Stimulated activated naive CD4-positive, alpha-beta T cell (primary cell): Measurements from ENCODE around the gene CCND2.

Experiments
- DNase-seq, 6 experiments: peaks; one replicate each; lab custom pipeline; 2025; lab: John Stamatoyannopoulos, UW

CCND2 gene

DNA sequence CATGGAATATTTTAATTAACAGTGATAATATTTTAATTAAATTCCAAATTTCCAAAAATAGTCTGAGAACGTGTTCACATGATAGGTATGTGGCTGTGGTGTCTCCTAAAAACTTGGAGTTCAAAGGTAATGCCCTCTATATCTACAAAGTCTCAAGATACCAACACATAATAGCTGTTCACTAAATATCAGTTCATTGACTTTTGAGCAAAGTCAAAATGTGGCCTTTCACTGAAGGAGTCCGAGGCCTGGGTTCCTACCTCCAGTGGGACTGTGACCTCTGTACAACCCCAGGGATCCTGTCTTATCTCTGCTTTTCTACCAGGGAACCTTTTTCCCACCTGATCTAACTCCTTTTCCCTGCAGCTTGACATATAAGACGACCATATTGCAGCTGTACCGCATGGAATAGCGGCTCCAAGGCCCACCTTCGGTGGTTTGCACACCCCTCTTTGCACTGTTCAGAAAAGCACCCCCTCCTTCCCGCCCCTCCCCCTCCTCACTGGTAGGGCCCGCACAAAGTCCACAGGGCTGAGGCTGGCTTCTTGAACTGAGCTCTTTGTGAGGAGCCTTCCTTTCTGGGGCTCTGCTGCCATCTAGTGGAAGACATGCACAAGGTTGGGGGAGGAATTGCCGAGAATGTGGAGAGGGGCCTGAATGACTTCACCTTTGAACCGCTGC is 3.1 kb downstream of the CCND2 start:
- DNase-seq: peak; percentile 64 to 89 (median 84)

DNA sequence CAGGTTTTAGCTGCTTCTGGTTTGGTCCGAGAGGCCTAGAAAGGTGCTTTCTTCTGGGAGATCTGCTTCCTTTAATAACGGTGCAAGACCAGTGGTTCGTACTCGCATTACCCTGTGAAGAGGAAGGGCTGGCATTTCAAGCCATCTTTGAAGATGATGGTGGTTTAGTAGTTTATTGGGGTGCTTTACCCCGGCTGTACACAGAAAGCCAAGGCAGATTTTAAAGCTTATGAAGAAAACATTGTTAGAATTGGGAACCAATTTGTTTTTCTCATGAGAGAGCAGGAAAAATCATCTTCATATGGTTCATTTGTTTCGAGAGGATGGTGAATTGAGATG is 3.6 kb downstream of the CCND2 start:
- DNase-seq: no peak

DNA sequence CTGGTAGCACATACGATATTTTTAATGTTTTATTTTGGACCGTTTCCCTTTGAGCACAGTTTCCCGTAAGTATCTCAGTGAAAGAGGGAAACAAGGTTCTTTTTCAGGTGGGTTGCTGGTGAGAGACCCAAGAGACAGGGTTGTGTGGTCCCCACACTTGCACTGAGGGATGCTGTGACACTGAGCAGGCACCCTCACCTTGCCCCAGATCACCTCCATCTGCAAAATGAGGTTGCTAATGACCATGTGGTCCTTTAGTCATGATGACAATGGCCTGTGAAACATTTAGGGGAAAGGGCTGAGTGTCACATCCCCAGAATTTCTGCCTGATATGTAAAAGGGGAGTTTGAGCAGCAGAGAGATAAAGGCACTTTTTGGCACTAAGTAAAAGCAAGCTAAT is 4.3 kb downstream of the CCND2 start:
- DNase-seq: no peak

DNA sequence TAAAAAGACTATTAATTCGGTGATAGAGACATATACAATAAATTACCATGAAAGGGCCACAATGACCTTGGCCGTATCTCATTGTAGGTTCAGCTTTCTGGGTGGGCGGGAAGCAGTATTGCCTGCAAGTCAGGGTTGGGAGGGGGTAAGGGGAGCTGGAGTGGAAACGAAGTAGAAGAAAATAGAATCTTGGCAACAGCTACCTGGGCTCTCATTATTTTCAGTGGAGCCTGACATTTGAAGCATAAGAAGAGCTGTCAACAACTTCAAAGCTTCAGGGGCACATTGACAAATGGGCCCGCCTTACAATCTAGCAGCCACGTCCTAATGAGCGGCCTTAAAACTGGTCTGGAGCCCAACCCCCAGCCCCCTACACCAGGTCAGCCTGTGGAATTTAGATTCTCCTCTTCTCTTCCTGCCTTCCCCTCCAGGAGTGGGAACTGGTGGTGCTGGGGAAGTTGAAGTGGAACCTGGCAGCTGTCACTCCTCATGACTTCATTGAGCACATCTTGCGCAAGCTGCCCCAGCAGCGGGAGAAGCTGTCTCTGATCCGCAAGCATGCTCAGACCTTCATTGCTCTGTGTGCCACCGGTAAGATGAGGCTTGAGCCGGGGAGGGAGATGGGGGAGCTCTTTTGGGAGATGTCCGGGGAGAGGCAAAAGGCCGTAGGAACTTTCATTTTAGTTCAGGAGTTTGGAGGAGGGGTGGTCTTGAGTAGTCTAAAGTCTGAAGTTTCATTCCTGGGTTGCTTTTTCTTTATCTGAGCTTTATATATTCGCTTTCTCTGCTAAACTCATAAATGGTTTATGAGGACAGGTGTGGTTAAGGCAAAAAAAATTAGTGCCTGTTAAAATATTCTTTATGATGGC is 5.0 kb downstream of the CCND2 start:
- no peak for DNase-seq

DNA sequence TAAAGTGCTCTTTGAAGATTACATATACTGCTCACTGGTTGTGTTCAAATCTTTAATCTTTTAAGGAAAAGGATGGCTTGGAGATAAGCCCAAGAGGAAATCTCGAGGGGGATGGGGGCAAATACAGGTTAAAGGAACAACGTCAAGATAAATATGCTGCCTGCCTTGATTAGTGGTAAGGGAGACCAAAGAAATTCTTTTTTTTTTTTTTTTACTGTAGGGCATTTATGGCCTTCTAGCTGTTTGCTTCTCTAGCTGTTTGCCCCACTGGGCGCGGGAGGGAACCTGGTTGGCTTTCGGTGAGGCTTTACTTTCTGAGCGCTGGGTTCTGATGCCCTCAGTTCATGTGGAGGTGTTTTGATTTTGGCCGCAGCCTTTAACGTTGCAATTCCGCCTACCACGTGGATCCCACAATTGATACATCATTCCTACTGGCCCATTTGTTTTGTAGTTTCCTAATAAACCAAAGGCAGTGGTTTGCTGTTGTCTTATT is 5.7 kb downstream of the CCND2 start:
- no peak for DNase-seq

DNA sequence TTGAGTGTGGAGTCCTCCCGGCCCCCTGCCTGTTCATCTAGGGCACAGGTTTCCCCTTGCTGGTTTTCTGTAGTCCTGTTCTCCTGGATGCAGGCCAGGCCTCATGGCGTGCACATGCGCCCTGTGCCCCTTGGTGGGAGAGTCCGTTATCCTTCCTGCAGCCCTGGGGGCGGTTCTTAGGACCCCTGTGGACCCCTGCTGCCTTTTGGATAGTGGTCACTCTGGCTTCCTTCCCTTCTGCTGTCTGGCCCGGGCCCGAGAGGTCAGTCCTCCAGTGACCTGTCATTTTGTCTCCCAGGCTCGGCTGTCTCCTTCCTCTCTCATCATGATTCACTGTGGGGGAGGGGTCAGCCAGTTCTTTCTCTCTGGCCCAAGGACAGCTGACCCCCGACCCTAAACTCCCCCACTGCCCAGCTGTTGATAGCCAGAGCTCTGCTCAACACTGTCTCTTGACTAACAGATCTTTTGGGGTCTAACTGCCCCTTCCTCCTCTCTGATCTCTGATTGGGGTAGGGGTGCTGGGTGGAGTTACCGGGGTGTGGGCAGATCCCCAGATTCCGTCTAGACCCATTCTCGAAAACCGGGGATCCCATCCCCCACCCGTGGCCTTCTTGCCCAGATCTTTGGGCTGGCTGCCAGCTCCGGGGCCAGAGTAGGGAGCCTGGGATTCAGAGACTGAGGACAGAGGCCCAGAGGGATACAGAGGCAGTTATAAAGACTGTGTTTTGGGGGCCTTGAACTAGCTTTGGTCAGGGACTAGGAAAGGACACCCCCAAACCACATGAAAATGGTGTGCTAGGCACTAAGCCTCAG is 7.0 kb downstream of the CCND2 start:
- DNase-seq: no peak

DNA sequence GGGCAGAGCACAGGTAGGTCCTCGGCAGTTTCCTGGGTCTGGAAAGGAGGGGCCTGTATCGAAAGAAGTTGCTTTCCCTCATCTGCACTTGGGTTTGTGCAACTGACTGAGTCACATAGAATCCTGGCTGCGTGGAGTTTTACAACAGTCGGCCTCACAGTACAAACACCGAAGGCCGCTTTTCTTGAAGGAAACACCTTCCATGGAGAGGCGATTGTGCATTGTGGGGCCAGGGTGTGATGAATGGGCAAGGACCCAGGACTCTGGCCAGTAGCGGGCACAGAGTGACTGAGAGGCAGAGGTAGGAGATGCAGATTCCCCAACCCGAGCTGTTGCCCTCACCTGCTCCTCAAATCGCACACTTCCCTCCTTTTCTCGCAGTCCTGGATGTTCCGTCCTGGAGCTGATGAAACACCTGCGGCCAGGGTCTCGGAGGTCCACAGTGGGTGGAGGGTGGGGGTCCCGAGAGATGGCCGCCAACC is 7.7 kb downstream of the CCND2 start:
- no peak for DNase-seq

DNA sequence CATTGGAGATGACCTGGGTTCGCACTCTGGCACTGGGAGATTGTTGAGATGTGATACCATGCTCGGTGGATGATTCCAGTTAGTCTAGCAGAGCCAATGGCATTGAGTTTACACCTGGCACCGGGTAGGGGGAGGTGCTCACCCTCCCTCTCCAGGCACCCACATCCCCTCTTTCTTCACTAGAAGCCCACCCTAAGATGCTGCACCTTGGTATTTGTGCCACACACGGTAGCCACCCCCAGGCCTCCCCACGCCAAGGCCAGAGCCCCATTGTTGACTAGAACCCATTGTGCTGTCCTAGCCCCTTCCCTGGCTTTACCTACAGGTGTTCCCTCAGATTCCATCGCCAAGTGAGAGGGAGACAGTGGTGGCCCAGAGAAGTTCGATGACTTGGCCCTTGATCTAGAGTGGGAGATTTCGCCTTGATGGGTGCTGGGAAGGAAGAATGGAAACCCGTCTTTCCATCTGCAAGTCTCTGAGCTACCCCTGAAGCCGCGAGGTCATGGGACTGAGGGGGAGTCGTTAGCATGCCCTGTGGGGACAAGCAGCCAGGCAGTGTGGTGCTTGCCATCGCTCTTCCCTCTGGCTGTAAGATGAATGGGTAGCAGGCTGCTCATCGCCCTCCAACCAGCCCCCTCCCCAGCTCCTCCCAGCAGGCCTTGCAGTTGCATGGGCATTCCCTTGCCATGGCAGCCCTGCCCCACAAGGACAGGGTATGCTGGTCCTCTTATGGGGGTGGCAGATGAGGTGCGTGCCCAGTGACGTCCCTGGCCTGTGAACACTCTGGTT is 8.7 kb downstream of the CCND2 start:
- no peak for DNase-seq

DNA sequence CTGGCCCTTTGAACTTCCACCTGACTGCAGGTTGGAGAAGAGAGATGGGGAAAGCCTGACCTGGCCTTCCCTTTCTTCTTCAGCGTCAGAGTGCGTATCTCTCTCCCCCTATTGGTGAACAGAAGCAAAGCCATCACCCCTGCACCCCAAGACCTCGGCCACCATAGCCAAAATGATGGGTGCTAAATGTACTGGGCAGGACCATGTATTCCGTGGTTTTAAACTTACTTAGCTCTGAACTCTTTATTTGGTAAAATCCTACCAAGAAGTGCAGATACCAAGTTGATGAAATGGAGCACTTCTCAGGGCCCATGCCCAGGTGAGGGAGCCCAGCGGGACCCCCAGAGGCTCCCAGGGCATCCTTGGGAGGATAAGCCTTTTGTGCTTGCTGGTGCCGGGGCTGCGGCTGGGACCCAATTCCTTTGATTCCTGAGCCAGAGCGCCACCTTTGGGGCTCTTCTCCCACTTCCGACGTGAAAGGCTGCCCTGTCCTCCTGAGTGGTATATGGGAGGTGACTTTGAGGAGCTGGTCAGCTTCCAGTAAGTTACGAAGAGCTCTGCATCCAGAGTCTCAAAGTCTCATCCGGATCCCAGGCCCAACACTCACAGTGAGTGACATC is 9.4 kb downstream of the CCND2 start:
- no peak for DNase-seq

DNA sequence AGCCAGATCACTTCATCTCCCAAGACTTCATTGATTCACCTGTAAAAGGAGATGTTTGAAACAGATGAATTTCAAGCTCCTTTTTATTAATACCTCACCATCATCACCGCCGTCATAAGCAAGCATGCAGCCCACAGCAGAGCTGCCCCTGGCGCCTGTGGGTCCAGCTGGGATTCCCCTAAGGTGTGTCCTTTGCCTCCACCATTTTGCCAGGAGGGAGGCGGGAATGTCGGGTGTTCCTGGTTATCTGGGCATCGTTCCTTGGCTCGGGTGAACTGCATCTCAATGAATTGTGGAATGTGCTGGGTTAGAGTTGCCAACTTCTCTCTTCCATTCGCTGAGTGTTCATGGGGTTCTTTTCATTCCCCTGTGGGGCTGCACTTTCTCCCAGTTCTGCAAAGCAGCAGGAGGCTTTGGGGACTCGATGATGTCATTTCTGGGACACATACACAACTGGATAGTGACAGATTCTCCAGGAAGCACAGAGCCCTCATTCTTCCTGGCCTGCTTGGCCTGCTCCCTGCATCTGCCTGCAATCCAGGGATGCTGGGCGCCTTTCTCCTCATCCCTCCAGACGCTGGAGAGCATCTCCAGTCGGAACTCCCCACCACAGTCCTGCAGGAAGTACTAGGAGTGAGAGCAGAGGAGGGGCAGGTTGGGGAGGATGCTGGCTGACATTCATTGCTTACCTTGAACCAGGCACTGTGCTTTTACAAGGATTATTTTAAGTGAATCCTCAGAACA is 10.1 kb downstream of the CCND2 start:
- no peak for DNase-seq

DNA sequence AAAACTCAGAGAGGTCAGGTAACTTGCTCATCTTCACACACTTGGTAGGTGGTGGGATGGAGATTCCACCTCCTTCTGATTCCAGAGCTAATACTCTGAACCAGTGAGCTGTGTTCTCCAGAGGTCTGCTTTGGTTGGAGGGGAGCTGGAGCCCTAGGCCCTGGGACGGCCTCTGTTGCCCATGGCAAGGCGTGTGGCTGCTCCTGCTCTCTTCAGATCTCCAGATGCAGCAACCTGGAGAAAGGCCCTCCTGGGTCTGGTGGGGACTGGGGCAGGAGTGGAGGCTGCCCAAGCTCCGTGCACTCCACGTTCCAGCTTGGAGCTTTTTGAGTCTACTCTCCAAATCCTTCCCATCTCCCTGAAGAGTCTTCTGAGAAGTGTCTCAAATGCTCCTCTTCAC is 10.7 kb downstream of the CCND2 start:
- DNase-seq: no peak

DNA sequence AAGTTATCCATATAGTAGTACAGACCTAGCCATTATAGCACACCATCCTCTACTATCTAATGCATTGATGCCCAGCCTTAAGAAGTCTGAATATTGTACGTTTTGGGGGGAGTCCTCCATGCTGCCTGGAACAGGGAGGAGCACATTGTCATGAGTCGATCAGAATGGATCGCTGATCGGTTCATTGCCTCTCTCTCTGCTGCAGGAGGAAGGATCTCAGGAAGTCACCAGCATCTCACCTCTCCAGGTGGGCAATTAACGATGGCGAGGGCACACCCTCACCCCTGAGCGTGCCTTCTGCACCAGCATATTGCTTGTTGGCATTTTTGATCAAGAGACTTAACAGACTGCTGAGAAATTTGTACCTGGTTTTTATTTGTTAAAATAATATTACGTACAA is 11.5 kb downstream of the CCND2 start:
- no peak for DNase-seq

DNA sequence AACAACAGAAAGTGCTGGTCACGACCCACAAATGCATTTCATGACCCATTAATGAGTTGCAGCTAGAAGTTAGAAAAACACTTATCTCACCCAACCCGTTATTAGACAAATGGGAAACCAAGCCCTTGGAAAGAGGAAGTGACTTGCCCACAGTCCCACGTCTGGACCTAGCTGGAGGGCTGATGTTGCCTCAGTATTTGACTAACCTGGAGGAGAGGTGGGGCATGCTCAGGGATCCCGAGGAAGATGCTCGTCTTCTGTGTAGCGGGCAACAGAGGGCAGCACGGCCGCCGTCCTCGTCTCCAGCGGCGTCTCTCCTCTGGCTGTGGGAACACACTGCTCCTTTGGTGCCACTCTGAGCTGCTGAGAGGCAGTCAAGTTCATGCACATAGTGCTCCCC is 12.7 kb downstream of the CCND2 start:
- no peak for DNase-seq

DNA sequence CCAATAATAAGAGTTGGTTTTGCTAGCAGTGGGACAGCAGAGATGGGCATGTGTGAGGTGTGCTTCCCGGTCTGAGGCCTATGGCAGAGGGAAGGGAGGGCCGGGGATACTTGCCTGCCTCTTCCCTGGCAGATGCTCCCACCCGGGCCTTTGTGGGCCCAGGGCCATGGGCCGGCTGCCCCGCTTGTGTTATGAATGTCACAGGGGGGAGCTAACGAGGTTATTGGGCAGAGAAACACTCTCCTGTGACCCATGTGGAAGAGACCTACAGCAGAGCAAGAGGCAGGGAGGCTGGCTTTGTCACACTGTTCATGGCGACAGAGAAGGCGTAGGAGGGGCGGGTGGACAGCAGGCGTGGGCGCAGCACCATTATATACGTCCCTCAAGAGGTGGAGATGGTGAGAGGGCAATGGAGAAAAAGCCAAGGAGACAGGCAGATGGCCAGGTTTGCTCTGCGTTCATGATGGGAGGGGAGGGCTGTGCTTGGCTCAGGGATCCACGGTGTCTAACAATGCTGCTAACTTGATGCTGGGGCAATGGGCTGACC is 13.3 kb downstream of the CCND2 start:
- DNase-seq: no peak

DNA sequence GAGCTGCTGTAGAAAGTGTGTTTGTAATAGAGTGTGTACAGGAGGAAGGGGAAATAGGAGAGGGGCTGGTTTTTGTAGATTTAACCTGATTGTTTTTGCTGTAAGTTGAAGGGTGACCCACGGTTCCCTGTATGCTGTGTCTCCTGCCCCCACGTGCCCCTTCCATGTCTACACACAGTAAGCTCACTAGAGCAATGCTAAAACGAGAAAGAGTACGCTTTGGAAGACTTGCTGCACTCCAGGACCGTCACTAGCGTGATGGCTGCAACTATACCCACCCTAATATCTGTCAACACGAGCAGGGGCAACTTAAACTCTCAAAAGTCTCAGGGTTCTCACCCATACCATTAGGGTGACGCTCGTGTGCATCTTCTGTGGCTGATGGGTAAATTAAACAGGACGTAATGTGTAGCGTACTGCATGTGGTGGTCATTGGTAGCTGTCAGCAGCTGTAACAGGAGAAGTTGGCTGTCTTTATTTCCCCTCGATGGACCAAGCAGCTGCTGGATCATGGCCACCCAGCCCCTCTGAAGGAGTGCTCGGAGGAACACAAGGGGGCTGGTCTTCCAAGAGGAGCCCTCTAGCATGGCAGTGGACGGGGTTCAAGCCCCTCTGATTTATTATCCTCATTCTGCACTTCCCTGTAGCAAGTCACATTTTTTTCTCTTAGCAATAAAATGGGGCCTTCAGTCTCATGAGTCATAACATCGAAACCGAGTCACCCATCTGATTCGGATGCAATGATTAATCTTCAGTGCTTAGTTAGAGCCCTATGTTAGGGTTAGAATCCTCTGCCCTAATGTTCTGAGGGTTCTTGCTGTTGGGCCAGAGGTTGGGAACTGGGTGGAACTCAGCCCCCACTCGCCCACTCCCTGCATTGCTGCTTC is 14.0 kb downstream of the CCND2 start:
- no peak for DNase-seq

DNA sequence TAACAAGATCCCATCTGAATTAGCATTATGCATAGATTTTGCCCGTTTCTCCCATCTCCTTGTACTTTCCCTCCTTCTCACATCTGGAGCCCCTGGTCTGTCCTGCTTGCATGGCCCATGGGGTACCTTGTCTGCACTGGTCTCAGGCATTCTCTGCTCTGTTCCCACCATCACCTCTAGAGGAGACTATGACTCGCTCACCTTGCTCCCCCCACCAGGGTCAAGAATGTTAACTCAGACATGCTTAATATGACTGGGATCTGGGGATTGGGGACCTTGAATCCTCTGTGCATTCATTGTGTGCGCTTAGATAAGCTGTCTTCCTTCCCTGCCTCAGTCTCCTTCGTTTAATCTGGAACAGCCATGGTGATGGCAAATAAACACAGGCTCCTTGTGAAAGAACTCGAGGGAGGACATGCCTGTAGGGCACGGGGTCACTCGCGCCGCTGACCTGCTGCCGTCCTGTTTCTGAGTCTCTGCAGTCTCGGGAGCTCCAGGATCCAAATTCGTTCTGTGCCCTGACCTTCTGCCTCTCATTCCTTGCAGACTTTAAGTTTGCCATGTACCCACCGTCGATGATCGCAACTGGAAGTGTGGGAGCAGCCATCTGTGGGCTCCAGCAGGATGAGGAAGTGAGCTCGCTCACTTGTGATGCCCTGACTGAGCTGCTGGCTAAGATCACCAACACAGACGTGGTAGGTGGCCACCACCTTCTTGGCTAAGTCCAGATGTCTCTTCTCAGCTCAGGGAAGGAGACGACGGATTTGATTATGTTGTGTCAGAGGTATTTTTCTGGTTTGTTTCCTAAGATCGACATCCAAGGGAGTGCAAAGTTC is 15.0 kb downstream of the CCND2 start:
- no peak for DNase-seq

DNA sequence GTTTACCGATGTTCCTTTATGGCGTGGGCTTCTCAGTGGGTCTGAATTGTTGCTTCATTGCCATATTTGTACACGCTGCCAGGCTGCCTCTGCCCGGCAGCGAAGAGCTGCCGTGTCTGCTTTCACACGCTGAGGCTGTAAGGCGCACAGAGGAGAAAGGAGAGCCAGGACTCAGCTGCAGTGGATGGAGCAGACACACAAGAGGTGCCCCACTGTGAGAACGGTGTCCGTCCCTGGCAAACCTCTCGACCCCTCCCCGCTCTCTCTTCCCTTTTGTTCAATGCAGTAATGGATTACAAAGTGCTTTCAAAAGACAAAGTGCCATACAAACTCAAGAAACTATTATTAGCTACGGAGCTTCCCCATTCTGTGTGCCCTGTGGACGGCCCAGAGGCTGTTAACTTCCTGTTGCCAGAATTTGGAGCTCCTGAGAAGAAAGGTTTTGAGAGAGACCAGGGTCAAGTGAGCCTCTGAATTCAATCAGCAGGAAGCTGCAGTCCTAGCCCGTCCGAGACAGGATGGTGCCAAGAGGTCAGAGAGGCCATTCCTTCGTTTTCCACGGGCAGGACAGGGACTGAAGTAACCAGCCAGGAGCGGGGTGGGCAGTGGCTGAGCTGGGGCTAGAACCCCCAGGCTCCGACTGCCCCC is 15.8 kb downstream of the CCND2 start:
- DNase-seq: no peak
